Muscle layer of colon (tissue), 2 donors: ENCODE data around the gene TRABD.

Experiments
- H3K27ac ChIP-seq: one replicate; pipeline ENCODE4 v1.7.0; 2013; ENCODE audit warnings: low read depth, mild to moderate bottlenecking, low read length, moderate library complexity
- H3K27me3 ChIP-seq, 2 donors: one replicate each; pipeline ENCODE4 v1.7.0; 2013; ENCODE audit warnings: low read length in 2 of 2, mild to moderate bottlenecking in 2 of 2; ENCODE audit not compliant: insufficient read depth in 2 of 2, control insufficient read depth in 1 of 2
- H3K36me3 ChIP-seq: one replicate; pipeline ENCODE4 v1.7.0; 2013; ENCODE audit warnings: mild to moderate bottlenecking, low read length; ENCODE audit not compliant: insufficient read depth
- H3K4me1 ChIP-seq: one replicate; pipeline ENCODE4 v1.7.0; 2013; ENCODE audit warnings: mild to moderate bottlenecking, low read length; ENCODE audit not compliant: insufficient read depth
- H3K4me3 ChIP-seq, 2 donors: one replicate each; pipeline ENCODE4 v1.7.0; 2013; ENCODE audit warnings: low read length in 2 of 2, low read depth in 1 of 2, mild to moderate bottlenecking in 1 of 2, moderate library complexity in 1 of 2
- H3K9ac ChIP-seq: one replicate; pipeline ENCODE4 v1.7.0; 2013; ENCODE audit warnings: low read length
- H3K9me3 ChIP-seq: one replicate; pipeline ENCODE4 v1.7.0; 2013; ENCODE audit warnings: mild to moderate bottlenecking, low read length
- donor health status: abdominal sarcoma.
- donor health status: Adenocarcinoma of cecum.

The TRABD gene

GRCh38 chr22:50170453-50171318, 15.0 kb upstream of the TRABD start, which contains the start of gene PANX2:
Gene PANX2, plus strand, starts transcription at chr22:50170731. Its CDS starts 0 bp downstream, at chr22:50170731.
- Histone ChIP-seq H3K36me3 (no peaks in the 10 kb centered on the region), H3K9ac (no peak within 1 kb of the TSS), H3K4me1 (no peaks in the 10 kb centered on the region), H3K27ac (no peak within 1 kb of the TSS), H3K27me3 (peaks cover 6 to 35% of the 10 kb centered on the region in 2 donors), H3K4me3 (no peak within 1 kb of the TSS), H3K9me3 (no peaks in the 10 kb centered on the region)

GRCh38 chr22:50171319-50171964, 14.3 kb upstream of the TRABD start:
- Histone ChIP-seq H3K36me3 (no peaks in the 10 kb centered on the region), H3K27ac (no peak overlapping the region), H3K27me3 (peaks cover 6 to 40% of the 10 kb centered on the region in 2 donors), H3K4me1 (no peaks in the 10 kb centered on the region), H3K4me3 (no peak overlapping the region), H3K9ac (no peak overlapping the region), H3K9me3 (no peaks in the 10 kb centered on the region)

- Histone ChIP-seq H3K36me3 (no peaks in the 10 kb centered on the region), H3K27ac (no peak overlapping the region), H3K4me1 (no peaks in the 10 kb centered on the region), H3K9ac (no peak overlapping the region), H3K4me3 (no peak overlapping the region), H3K27me3 (peaks cover 6 to 46% of the 10 kb centered on the region in 2 donors), H3K9me3 (no peaks in the 10 kb centered on the region)
These were observed 13.7 kb upstream of the TRABD start for GRCh38 chr22:50171965-50172421.

DNA sequence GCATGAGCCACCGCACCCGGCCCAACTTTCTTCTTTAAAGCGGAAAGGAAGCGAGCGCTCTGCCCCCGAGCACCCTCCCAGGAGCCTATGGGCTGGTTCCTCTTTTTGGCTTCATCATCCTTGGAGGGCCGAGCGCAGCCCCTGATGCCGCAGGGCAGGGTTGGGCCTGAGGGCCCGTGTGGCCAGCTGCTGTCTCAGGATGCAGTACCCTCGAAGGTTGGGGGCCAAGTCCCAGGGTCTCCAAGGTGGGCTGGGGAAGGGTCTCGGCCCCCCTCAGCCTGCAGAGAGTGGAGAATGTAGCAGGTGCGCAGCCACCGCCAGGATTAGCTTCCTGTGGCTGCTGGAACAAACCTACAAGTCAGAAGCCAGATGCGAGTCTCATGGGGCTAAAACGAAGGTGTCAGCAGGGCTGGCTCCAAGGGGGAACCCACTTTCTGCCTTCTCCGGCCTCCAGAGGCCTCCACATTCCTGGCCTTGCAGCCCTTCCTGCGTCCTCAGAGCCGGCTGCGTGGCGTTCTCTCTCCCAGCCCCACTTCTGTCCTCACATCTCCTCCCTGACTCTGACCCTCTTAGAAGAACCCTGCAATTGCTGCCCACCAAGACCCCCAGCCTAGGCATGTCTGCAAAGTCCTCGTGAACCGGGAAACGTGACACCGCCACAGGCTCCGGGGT, 12.3 kb upstream of the TRABD start:
- H3K4me3 ChIP-seq = no peak overlapping the region
- H3K27me3 ChIP-seq = peaks cover 6 to 59% of the 10 kb centered on the region in 2 donors

DNA sequence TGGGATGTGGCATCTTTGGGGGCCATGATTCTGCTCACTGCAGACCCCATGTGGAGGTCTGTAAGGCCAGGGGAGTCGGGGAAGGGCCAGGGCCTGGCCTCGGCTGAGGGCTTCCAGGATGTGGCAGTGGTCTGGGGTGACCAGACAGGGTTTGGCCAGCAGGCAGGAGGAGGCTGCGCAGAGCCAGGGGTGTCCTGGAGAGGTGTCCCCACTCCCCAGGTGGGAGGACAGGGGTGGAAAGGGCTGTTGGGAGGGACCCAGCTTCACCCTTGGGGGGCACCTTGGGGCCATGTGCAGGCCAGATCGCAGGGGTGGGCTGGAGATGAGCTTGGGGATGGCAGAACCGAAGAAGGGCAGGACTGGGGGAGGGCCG, 11.7 kb upstream of the TRABD start:
- Histone ChIP-seq H3K4me1 (no peaks in the 10 kb centered on the region), H3K27ac (no peak overlapping the region), H3K4me3 (no peak overlapping the region), H3K27me3 (peaks cover 4 to 62% of the 10 kb centered on the region in 2 donors), H3K9me3 (no peaks in the 10 kb centered on the region), H3K36me3 (no peaks in the 10 kb centered on the region), H3K9ac (no peak overlapping the region)

More for the DNA sequence above, 12.3 kb upstream of the TRABD start:
- no peak overlapping the region for H3K27ac ChIP-seq
- no peaks in the 10 kb centered on the region for H3K9me3 ChIP-seq
- no peaks in the 10 kb centered on the region for H3K36me3 ChIP-seq
- no peaks in the 10 kb centered on the region for H3K4me1 ChIP-seq
- no peak overlapping the region for H3K9ac ChIP-seq

GRCh38 chr22:50174382-50175190, 11.1 kb upstream of the TRABD start:
- no peaks in the 10 kb centered on the region for H3K4me1 ChIP-seq
- H3K27ac ChIP-seq = no peak overlapping the region
- peaks cover 0 to 63% of the 10 kb centered on the region in 2 donors for H3K27me3 ChIP-seq
- no peaks in the 10 kb centered on the region for H3K9me3 ChIP-seq
- no peak overlapping the region for H3K4me3 ChIP-seq
- no peak overlapping the region for H3K9ac ChIP-seq
- no peaks in the 10 kb centered on the region for H3K36me3 ChIP-seq

DNA sequence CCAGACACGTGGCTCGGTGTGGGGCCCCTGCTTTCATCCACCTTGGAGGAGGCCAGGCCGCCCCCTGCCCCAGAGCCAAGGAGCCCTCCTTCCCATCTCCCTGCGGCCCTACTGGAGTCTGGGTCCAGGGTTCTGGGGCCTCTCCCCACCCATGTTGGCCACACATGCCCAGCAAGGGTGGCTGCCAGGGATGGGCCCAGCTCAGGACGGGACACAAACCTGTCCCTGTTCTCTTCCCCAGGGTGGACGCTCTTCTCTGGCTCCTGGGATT, 10.6 kb upstream of the TRABD start:
- Histone ChIP-seq H3K36me3 (no peaks in the 10 kb centered on the region), H3K27me3 (peaks cover 0 to 69% of the 10 kb centered on the region in 2 donors), H3K4me1 (no peaks in the 10 kb centered on the region), H3K9ac (no peak overlapping the region), H3K27ac (no peak overlapping the region), H3K9me3 (no peaks in the 10 kb centered on the region), H3K4me3 (no peak overlapping the region)

DNA sequence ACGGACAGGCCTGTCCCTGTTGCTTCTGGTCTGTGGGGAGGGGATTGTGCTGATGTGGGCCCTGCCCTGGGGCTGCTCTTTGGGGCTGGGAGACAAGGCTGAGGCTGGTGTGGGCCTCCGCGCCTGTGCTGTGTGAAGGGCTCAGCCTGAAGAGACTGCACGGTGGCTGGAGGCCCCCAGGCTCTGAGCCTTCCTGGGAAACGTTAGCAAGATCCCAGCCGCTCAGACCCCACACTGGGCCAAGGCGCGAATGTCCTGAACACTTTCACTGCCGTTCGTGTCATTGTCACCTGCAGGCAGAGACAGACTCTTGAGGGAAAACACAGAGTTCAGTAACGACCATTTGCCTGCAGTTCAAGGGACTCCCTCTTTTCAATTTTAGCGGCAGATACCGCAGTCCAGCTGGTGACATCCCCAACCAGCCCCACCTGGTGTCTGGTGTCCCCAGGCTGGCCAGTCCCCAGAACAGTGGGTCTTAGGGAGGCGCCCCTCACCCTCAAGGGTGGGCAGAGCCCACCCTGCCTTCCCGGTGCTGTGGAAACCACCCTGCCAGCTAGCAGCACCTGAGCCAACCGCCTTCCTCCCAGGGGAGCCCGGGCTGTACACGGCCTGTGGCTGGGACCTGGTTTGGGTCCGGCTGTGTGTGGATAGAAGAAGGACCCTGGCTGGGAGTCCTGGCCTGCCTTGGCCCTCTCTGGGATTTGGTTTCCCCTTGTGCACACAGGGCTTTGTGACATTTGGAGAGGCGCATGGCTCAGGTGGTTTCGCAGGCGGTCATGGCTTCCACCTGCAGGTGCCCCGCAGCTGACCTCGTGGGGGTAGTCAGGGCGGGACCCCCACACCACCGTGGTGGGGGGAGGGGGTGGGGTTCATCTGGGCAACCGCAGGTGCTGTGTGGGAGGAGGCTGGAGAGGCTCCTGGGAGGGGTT, 9.5 kb upstream of the TRABD start:
- Histone ChIP-seq H3K4me3 (no peak overlapping the region), H3K27ac (no peak overlapping the region), H3K4me1 (no peaks in the 10 kb centered on the region), H3K27me3 (peaks cover 0 to 65% of the 10 kb centered on the region in 2 donors), H3K9ac (no peak overlapping the region), H3K36me3 (no peaks in the 10 kb centered on the region), H3K9me3 (no peaks in the 10 kb centered on the region)

- Histone ChIP-seq H3K9me3 (no peaks in the 10 kb centered on the region), H3K9ac (no peak overlapping the region), H3K27ac (no peak overlapping the region), H3K27me3 (peaks cover 0 to 57% of the 10 kb centered on the region in 2 donors), H3K4me3 (no peak overlapping the region), H3K4me1 (no peaks in the 10 kb centered on the region), H3K36me3 (no peaks in the 10 kb centered on the region)
These were observed 8.7 kb upstream of the TRABD start for GRCh38 chr22:50176850-50177536.
